NCI-H345 treated with DMSO at 0.1 percent for 48 hours (cell line): Measurements from ENCODE around the gene PJA2.
A peak's percentile ranks its signal among the peaks of the same experiment; 100 is the strongest.

Experiments used
- DNase-seq: peaks from one replicate; lab custom pipeline; 2025; ENCODE audit not compliant: unreplicated experiment; lab: John Stamatoyannopoulos, UW

Gene PJA2

GRCh38 chr5:109410389-109411148 is 795 bp upstream of the PJA2 start:
- DNase-seq = peak; percentile 3

GRCh38 chr5:109408991-109409843 is 557 bp downstream of the PJA2 start:
- peak; percentile 39 for DNase-seq

GRCh38 chr5:109407913-109408312 is 1.9 kb downstream of the PJA2 start:
- DNase-seq = no peak

GRCh38 chr5:109406719-109407118 is 3.1 kb downstream of the PJA2 start:
- DNase-seq = no peak

DNA sequence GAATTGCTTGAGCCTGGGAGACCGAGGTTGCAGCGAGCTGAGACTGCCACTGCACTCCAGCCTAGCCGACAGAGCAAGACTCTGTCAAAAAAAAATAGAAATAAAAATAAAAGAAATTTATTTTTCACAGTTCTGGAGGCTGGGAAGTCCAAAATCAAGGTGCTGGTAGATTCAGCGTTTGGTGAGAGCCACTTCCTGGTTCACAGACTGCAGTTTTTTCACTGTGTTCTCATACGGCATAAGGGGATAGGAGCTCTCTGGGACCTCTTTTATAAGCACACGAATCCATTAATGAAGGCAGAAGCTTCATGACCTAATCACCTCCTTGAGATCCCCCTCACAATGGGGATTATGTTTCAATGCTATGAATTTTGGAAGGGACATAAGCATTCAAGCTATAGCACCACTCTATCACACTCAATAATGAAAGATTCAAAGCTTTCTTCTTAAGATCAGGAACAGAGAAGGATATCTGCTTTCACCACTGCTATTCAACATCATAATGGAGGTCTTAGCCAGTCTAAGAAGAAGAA is 5.3 kb downstream of the PJA2 start:
- no peak for DNase-seq

DNA sequence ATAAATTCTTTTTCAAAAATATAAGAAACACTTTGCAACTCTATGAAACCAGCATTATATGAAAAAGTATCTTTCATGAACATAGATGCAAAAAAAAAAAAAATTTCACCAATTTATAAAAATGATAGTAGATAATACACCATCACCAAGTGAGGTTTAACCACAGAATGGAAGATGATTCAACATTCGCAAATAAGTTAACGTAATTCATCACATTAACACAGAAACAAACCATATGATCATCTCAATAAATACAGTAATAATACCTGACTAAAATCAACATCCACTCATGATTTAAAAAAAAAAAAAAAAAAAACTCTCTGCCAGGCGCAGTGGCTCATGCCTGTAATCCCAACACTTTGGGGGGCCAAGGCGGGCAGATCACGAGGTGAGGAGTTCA is 6.3 kb downstream of the PJA2 start:
- DNase-seq = no peak

DNA sequence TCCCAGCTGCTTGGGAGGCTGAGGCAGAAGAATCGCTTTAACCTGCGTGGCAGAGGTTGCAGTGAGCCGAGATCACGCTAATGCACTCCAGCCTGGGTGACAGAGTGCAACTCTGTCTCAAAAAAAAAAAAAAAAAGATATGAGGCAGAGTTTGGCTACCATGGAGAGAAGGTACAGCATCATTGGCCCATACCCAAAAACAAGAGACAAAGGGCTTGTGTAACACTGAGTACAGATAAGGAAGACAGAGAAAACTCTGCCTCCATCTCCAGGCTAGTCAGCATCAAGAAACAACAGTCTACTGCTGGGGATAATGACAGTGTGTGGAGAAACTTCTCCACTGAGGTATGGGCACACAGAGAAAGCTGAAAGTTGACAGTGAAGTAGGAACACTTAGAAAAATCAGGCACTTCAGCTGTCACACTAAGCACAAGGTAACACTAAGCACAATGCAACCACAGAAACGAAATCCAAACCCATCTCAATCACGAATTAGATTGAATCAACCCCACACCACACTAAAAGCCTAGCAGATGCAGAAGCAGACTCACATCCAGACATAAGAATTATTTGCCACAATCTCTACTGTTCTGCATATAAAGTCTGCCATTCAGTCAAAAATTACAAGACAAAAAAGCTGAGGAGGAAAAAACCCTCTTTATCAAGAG is 10.5 kb downstream of the PJA2 start:
- no peak for DNase-seq

DNA sequence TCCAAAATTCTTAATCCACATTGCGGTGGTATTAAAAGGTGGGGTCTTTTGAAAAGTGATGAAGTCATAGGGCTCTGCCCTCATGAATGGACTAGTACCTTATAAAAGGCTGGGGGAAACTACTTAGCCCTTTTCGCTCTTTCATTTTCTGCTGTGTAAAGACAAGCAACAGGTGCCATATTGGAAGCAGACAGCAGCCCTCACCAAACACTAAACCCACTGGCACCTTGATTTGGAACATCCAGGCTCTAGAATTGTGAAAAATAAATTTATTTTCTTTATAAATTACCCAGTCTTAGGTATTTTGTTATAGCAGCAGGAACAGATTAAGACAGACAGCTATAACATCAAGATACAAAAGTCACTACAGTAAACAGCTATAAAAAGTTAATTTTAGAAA is 12.8 kb downstream of the PJA2 start:
- DNase-seq = no peak

DNA sequence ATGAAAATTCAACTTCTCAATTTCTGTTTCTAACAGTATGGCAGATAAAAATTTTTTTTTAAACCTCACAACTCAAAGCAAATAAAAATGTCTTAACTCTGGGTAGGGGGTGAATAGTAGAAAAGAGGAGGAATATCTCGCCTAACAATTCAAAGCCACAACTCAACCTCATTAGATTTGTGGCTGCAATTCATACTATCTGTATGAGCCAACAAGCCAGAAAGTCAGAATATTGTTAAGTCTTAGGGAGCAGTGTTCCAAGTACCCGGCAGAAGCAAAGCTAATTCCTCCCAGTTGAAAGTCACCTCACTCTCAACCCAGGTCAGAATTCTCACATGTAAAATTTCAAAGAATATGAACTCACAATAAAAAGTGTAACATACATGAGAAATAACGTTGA is 15.0 kb downstream of the PJA2 start:
- no peak for DNase-seq

DNA sequence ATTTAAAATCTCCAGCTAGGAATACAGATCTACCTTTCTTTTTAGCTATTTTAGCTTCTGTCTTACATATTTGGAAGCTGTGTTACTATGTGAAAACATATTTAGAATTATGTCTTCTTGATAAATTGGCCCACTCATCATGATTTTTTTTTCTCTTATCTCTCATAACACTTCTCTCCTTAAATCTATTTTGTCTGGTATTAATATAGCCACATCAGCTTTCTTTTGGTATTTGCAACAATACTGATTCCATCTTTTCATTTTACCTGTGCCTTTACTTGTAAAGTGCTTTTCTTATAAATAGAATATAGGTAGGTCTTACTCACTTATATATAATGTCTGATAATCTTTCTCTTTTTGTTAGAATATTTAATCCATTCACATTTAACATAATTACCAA is 19.6 kb downstream of the PJA2 start:
- no peak for DNase-seq

DNA sequence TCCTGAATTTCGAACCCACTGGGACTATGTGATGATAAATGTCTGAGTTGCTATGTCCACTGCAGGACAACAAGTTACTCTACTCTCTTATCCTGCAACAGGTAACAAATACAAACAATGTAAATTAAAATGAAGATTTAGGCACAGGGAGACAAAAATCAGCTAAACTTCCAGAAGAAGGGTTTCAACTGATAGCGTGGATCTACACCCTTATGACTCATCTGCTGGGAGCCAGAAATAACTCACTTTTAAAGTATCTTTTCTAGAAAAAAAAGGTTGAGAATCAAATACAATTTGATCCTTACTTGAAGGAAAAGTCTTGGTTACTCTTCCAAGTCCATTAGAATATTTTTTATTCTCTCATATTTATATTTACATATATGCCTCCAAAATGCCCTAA is 21.4 kb downstream of the PJA2 start:
- no peak for DNase-seq

- no peak for DNase-seq
Measured at GRCh38 chr5:109387408-109387974, 22.3 kb downstream of the PJA2 start.

GRCh38 chr5:109378095-109378494 is 31.7 kb downstream of the PJA2 start:
- DNase-seq = no peak

DNA sequence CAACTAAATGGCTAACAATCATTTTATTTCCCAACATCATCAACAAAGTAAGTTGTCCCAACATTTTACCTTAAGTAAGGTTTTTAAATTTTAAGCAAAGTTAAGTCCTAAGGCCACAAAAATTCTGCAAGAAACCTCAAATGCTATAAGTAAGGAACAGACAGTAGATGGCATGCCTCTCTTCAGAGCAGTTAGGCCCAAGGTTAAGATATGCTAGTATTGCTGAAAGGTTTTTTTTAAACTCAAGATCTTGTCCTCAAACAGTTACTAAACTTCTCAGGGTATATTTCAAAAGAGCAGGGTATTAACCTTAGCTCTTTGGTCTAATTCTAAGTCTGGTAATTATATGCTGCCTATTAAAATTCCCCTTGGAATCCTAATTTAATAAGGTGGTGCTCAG is 35.1 kb downstream of the PJA2 start:
- DNase-seq = no peak

GRCh38 chr5:109373932-109374331 is 35.8 kb downstream of the PJA2 start:
- DNase-seq = no peak

- DNase-seq = no peak
Measured at GRCh38 chr5:109370343-109370742, 39.4 kb downstream of the PJA2 start.

DNA sequence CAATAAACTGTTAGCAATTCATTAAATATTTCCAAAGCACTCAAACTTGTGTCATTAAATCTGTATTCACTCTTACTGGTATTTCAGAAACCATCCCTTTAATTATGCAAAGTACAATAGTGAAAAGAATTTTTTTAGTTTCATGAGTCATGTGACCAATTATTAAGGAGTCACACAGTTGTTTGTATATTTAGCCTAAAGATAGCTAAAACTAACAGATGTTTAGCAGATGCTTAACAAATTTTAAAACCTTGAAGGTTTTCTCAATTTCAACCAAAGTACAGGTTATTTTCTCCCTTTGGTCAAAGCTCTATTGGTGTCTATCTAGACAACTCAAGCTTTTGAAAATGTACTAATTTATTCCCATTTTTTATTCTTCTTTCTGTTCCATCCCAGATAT is 44.1 kb downstream of the PJA2 start:
- DNase-seq = no peak

GRCh38 chr5:109364977-109365376 is 44.8 kb downstream of the PJA2 start:
- no peak for DNase-seq

- no peak for DNase-seq
Measured at GRCh38 chr5:109359642-109360041, 50.1 kb downstream of the PJA2 start.

GRCh38 chr5:109357807-109358206 is 52.0 kb downstream of the PJA2 start:
- no peak for DNase-seq

- DNase-seq = no peak
Measured at GRCh38 chr5:109354761-109355160, 55.0 kb downstream of the PJA2 start.
